Neural cell (in vitro differentiated cells): ENCODE data around the gene IL1RAPL2. TPM values are rescaled to one million over a fixed set of nuclear protein-coding genes. Genes with fewer than 3 reads are reported as not detected.

Experiments
- H2AFZ ChIP-seq: fragments of 200-600, 300-800 bp; sonication (generic), shearing (Covaris generic); 2 replicates; pipeline ENCODE4 v1.6.0; 2014; ENCODE audit warnings: low read depth, mild to moderate bottlenecking, antibody characterized with exemption, low read length, moderate library complexity
- H3F3A ChIP-seq: fragments of 200-600 bp; shearing (Covaris generic); 2 replicates; pipeline ENCODE4 v1.6.1; 2016; ENCODE audit warnings: mild to moderate bottlenecking, moderate library complexity, mixed read lengths, antibody characterized with exemption, low read length; ENCODE audit not compliant: insufficient read depth, poor library complexity, severe bottlenecking
- H3K27ac ChIP-seq: fragments of 200-600, 300-800 bp; sonication (generic), shearing (Covaris generic); 2 replicates; pipeline ENCODE4 v1.5.1; 2014; ENCODE audit warnings: mild to moderate bottlenecking, low read length, moderate library complexity
- H3K27me3 ChIP-seq: fragments of 300-800, 200-600 bp; sonication (generic), shearing (Covaris generic); 2 replicates; pipeline ENCODE4 v1.6.0; 2014; ENCODE audit warnings: mild to moderate bottlenecking, low read depth, low read length, moderate library complexity; ENCODE audit not compliant: insufficient read depth
- H3K36me3 ChIP-seq: fragments of 300-800, 200-600 bp; sonication (generic), shearing (Covaris generic); 2 replicates; pipeline ENCODE4 v1.5.1; 2014; ENCODE audit warnings: mild to moderate bottlenecking, antibody characterized with exemption, low read length, moderate library complexity; ENCODE audit not compliant: insufficient read depth
- H3K4me2 ChIP-seq: fragments of 300-800, 200-600 bp; sonication (generic), shearing (Covaris generic); 2 replicates; pipeline ENCODE4 v1.6.0; 2014; ENCODE audit warnings: mild to moderate bottlenecking, low read length
- H3K4me3 ChIP-seq: fragments of 300-800, 200-600 bp; sonication (generic), shearing (Covaris generic); 2 replicates; pipeline ENCODE4 v1.5.1; 2014; ENCODE audit warnings: mild to moderate bottlenecking, low read length, moderate library complexity
- H3K79me2 ChIP-seq: fragments of 200-600 bp; shearing (Covaris generic); replicated peaks from 2 replicates; pipeline ENCODE4 v1.6.0; 2014; ENCODE audit warnings: mild to moderate bottlenecking, low read length, moderate library complexity; ENCODE audit not compliant: insufficient read depth
- H3K9ac ChIP-seq: fragments of 300-800, 200-600 bp; sonication (generic), shearing (Covaris generic); 2 replicates; pipeline ENCODE4 v1.6.1; 2016; ENCODE audit warnings: mild to moderate bottlenecking, low read length, mixed read lengths
- H3K9me2 ChIP-seq: fragments of 200-600 bp; shearing (Covaris generic); 2 replicates; pipeline ENCODE4 v1.6.1; 2016; ENCODE audit warnings: mild to moderate bottlenecking, low read length, mixed read lengths; ENCODE audit not compliant: insufficient read depth
- H3K9me3 ChIP-seq: fragments of 200-600, 300-800 bp; sonication (generic), shearing (Covaris generic); 2 replicates; pipeline ENCODE4 v1.6.1; 2016; ENCODE audit warnings: mild to moderate bottlenecking, mixed run types, low read length, moderate library complexity, mixed read lengths
- H4K20me1 ChIP-seq: fragments of 200-600 bp; shearing (Covaris generic); 2 replicates; pipeline ENCODE4 v1.6.1; 2016; ENCODE audit warnings: mild to moderate bottlenecking, mixed run types; ENCODE audit not compliant: insufficient read depth
- EP300 ChIP-seq: fragments of 450-650 bp; conservative IDR thresholded peaks from 2 replicates; pipeline ENCODE4 v1.6.1; 2014; ENCODE audit warnings: antibody characterized with exemption, mild to moderate bottlenecking, moderate library complexity; ENCODE audit not compliant: poor library complexity, severe bottlenecking
- EZH2 ChIP-seq: fragments of 200-600, 300-800 bp; shearing (Covaris generic), sonication (generic); IDR thresholded peaks from 2 replicates; pipeline ENCODE4 v1.6.1; 2014; ENCODE audit warnings: antibody characterized with exemption, low read length, borderline replicate concordance, mild to moderate bottlenecking; ENCODE audit not compliant: insufficient read depth, poor library complexity, severe bottlenecking
- MXI1 ChIP-seq: fragments of 450-650 bp; conservative IDR thresholded peaks from 2 replicates; pipeline ENCODE4 v1.6.1; 2014; ENCODE audit warnings: antibody characterized with exemption, mild to moderate bottlenecking; ENCODE audit not compliant: poor library complexity, severe bottlenecking
- POLR2AphosphoS5 ChIP-seq: IDR thresholded peaks from 2 replicates; pipeline ENCODE4 v1.6.1; 2012
- RAD21 ChIP-seq: fragments of 450-650 bp; conservative IDR thresholded peaks from 2 replicates; pipeline ENCODE4 v1.6.1; 2014; ENCODE audit warnings: antibody characterized with exemption, mild to moderate bottlenecking, moderate library complexity
- SMC3 ChIP-seq: fragments of 450-650 bp; conservative IDR thresholded peaks from 2 replicates; pipeline ENCODE4 v1.6.1; 2014; ENCODE audit warnings: antibody characterized with exemption, mild to moderate bottlenecking, moderate library complexity; ENCODE audit not compliant: poor library complexity
- TAF1 ChIP-seq: IDR thresholded peaks from 2 replicates; pipeline ENCODE4 v1.6.1; 2012; ENCODE audit warnings: low read depth
- polyA plus RNA-seq: library from polyadenylated mRNA; depleted of rRNA; stranded (reverse); fragments of >200 nt; gene quantifications from 2 replicates; pipeline ENCODE4 v1.2.3, GENCODE V29; 2014
- TF ChIP-seq, protein P1 (sequence below): fragments of 450-650 bp; IDR thresholded peaks from 2 replicates; pipeline ENCODE4 v1.5.1; 2014; ENCODE audit warnings: antibody characterized with exemption, mild to moderate bottlenecking, moderate library complexity; ENCODE audit not compliant: poor library complexity, severe bottlenecking
- TF ChIP-seq, protein P2 (sequence below): IDR thresholded peaks from 2 replicates; pipeline ENCODE4 v1.6.1; 2012; ENCODE audit warnings: borderline replicate concordance

Gene IL1RAPL2
- polyA plus RNA-seq, 1 donor from 2014 or later = not detected

DNA sequence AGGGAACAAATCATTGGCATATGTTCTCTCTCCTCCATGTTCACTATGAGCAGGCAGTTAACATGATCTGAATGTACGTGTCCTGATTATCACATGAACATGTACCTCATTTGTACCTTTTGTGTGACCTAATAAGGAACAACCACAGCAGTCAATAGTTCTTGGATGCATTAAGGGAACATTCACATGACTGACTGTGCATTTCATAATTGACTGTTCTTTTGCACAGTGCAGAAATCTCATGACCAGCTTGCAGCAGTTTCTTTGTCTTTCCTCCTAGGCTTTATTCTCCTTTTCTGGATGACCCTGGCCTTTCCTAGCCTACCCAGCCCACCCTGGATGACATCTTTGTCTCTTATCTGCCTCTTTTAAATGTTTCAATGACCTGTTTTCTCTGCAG lies 711.1 kb downstream of the IL1RAPL2 start:
- H3K9me2 ChIP-seq = no peaks in the 10 kb centered on the region

DNA sequence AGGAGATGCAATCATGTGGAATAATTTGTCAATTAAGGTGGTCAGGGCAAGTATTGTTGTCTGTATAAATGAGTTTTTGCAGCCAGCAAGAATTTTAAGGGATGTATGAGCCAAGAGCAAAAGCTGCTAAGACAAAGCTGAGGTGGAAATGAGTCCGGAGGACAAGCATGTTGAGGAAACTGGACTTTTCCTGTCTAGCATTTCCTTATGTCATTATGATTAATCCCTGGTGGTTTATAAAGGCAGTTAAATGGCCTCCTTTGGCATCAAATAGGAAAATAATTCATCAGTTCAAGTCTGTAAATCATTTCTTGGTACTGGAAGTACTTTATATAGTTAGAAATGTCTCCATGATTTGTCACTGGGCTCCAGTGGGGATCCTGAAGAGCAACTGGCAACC lies 716.1 kb downstream of the IL1RAPL2 start:
- Histone ChIP-seq H3K4me3 (no peak overlapping the region), H3K9ac (no peak overlapping the region), H2AFZ (no peak overlapping the region), H3K79me2 (no peaks in the 10 kb centered on the region), H3K27me3 (no peaks in the 10 kb centered on the region), H3K4me2 (no peak overlapping the region), H4K20me1 (no peaks in the 10 kb centered on the region), H3F3A (no peaks in the 10 kb centered on the region), H3K9me2 (no peaks in the 10 kb centered on the region), H3K27ac (no peak overlapping the region), H3K9me3 (no peaks in the 10 kb centered on the region), H3K36me3 (no peaks in the 10 kb centered on the region)
- TF ChIP-seq RAD21 = no peak
- TF ChIP-seq SMC3 = no peak
- TF ChIP-seq, protein P1, sequence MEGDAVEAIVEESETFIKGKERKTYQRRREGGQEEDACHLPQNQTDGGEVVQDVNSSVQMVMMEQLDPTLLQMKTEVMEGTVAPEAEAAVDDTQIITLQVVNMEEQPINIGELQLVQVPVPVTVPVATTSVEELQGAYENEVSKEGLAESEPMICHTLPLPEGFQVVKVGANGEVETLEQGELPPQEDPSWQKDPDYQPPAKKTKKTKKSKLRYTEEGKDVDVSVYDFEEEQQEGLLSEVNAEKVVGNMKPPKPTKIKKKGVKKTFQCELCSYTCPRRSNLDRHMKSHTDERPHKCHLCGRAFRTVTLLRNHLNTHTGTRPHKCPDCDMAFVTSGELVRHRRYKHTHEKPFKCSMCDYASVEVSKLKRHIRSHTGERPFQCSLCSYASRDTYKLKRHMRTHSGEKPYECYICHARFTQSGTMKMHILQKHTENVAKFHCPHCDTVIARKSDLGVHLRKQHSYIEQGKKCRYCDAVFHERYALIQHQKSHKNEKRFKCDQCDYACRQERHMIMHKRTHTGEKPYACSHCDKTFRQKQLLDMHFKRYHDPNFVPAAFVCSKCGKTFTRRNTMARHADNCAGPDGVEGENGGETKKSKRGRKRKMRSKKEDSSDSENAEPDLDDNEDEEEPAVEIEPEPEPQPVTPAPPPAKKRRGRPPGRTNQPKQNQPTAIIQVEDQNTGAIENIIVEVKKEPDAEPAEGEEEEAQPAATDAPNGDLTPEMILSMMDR = no peak
- TF ChIP-seq, protein P2, sequence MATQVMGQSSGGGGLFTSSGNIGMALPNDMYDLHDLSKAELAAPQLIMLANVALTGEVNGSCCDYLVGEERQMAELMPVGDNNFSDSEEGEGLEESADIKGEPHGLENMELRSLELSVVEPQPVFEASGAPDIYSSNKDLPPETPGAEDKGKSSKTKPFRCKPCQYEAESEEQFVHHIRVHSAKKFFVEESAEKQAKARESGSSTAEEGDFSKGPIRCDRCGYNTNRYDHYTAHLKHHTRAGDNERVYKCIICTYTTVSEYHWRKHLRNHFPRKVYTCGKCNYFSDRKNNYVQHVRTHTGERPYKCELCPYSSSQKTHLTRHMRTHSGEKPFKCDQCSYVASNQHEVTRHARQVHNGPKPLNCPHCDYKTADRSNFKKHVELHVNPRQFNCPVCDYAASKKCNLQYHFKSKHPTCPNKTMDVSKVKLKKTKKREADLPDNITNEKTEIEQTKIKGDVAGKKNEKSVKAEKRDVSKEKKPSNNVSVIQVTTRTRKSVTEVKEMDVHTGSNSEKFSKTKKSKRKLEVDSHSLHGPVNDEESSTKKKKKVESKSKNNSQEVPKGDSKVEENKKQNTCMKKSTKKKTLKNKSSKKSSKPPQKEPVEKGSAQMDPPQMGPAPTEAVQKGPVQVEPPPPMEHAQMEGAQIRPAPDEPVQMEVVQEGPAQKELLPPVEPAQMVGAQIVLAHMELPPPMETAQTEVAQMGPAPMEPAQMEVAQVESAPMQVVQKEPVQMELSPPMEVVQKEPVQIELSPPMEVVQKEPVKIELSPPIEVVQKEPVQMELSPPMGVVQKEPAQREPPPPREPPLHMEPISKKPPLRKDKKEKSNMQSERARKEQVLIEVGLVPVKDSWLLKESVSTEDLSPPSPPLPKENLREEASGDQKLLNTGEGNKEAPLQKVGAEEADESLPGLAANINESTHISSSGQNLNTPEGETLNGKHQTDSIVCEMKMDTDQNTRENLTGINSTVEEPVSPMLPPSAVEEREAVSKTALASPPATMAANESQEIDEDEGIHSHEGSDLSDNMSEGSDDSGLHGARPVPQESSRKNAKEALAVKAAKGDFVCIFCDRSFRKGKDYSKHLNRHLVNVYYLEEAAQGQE = no peak
- TF ChIP-seq EP300 = no peak
- TF ChIP-seq MXI1 = no peak
- TF ChIP-seq EZH2 = no peak
- TF ChIP-seq POLR2AphosphoS5 = no peak
- TF ChIP-seq TAF1 = no peak

More for the DNA sequence above, 711.1 kb downstream of the IL1RAPL2 start:
- no peaks in the 10 kb centered on the region for H3K79me2 ChIP-seq
- H3K9ac ChIP-seq = no peak overlapping the region
- H2AFZ ChIP-seq = no peak overlapping the region
- H3K36me3 ChIP-seq = no peaks in the 10 kb centered on the region
- no peak overlapping the region for H3K27ac ChIP-seq
- H3K4me2 ChIP-seq = no peak overlapping the region
- H3K4me3 ChIP-seq = no peak overlapping the region
- H3K9me3 ChIP-seq = no peaks in the 10 kb centered on the region
- H3F3A ChIP-seq = no peaks in the 10 kb centered on the region
- H4K20me1 ChIP-seq = no peaks in the 10 kb centered on the region
- no peak for TF ChIP-seq TAF1
- TF ChIP-seq EP300 = no peak
- TF ChIP-seq RAD21 = no peak
- no peak for TF ChIP-seq POLR2AphosphoS5
- TF ChIP-seq, protein P1 = no peak
- TF ChIP-seq, protein P2 = no peak
- TF ChIP-seq MXI1 = no peak
- no peak for TF ChIP-seq SMC3
- no peak for TF ChIP-seq EZH2
- no peaks in the 10 kb centered on the region for H3K27me3 ChIP-seq
